ENCODE measurements around the gene HHLA2.

- TF ChIP-seq GATA2 (IDR thresholded peaks at IDR 0.05; ENCODE audit: low read depth, low read length) (no peak), GATA3 (IDR thresholded peaks at IDR 0.05; ENCODE audit: low read depth, low read length) (no peak)
Measured at GRCh38 chr3:108415661-108416060, 119.3 kb downstream of the HHLA2 start.

Data from SH-SY5Y (cell line).